Measurements from ENCODE around the gene IDH2. TPM values are rescaled to one million over a fixed set of nuclear protein-coding genes. Genes with fewer than 3 reads are reported as not detected.
A peak's percentile ranks its signal among the peaks of the same experiment; 100 is the strongest.

Gene IDH2
- total RNA-seq, 3 donors from 2014 or later: 29.9 to 73.5 (median 58.7) TPM

GRCh38 chr15:90090226-90090848 is 11.9 kb downstream of the IDH2 start:
- Histone ChIP-seq H3K4me1 (peaks cover 0 to 4% of the 10 kb centered on the region in 2 donors), H3K27ac (no peak overlapping the region), H3K36me3 (no peaks in the 10 kb centered on the region), H3K9me3 (no peaks in the 10 kb centered on the region), H3K4me3 (no peak overlapping the region), H3K27me3 (no peaks in the 10 kb centered on the region)
- DNase-seq (ENCODE audit: low spot score in 2 of 2): no peak
- TF ChIP-seq CTCF (IDR thresholded peaks at IDR 0.05) (no peak), POLR2AphosphoS5 (IDR thresholded peaks at IDR 0.05) (no peak)
- intact Hi-C loops (cut with DNase I; ENCODE audit: low total_unique reads): no loop called here

- H3K27me3 ChIP-seq: no peaks in the 10 kb centered on the region
- H3K27ac ChIP-seq: no peak overlapping the region
- peaks cover 5% of the 10 kb centered on the region for H3K36me3 ChIP-seq
- no peak overlapping the region for H3K4me3 ChIP-seq
- no peaks in the 10 kb centered on the region for H3K9me3 ChIP-seq
- intact Hi-C loops (cut with DNase I; ENCODE audit: low total_unique reads): no loop called here
- TF ChIP-seq CTCF (IDR thresholded peaks at IDR 0.05): no peak
- no peak for TF ChIP-seq POLR2A (IDR thresholded peaks at IDR 0.05)
- TF ChIP-seq POLR2AphosphoS5 (IDR thresholded peaks at IDR 0.05): no peak
- H3K4me1 ChIP-seq: no peaks in the 10 kb centered on the region
- no peak for DNase-seq (ENCODE audit: low spot score in 2 of 2)
Measured at GRCh38 chr15:90087454-90088154, 14.7 kb downstream of the IDH2 start.

- DNase-seq (ENCODE audit: low spot score in 2 of 2): no peak
- intact Hi-C loops (cut with DNase I; ENCODE audit: low total_unique reads): no loop called here
- peaks cover 5% of the 10 kb centered on the region for H3K36me3 ChIP-seq
Measured at GRCh38 chr15:90086868-90087268, 15.4 kb downstream of the IDH2 start.

GRCh38 chr15:90085565-90085964 is 16.7 kb downstream of the IDH2 start:
- Histone ChIP-seq H3K36me3 (peaks cover 5% of the 10 kb centered on the region), H3K27ac (no peak overlapping the region), H3K27me3 (no peaks in the 10 kb centered on the region), H3K9me3 (no peaks in the 10 kb centered on the region), H3K4me1 (no peaks in the 10 kb centered on the region), H3K4me3 (no peak overlapping the region)
- TF ChIP-seq POLR2AphosphoS5 (IDR thresholded peaks at IDR 0.05) (no peak), POLR2A (IDR thresholded peaks at IDR 0.05) (no peak), CTCF (IDR thresholded peaks at IDR 0.05) (no peak)
- DNase-seq (ENCODE audit: low spot score in 2 of 2): no peak
- intact Hi-C loops (cut with DNase I; ENCODE audit: low total_unique reads): no loop called here

More at GRCh38 chr15:90086868-90087268, 15.4 kb downstream of the IDH2 start:
- H3K4me1 ChIP-seq: no peaks in the 10 kb centered on the region
- H3K27me3 ChIP-seq: no peaks in the 10 kb centered on the region
- H3K4me3 ChIP-seq: no peak overlapping the region
- H3K9me3 ChIP-seq: no peaks in the 10 kb centered on the region
- H3K27ac ChIP-seq: no peak overlapping the region
- TF ChIP-seq POLR2A (IDR thresholded peaks at IDR 0.05): no peak
- TF ChIP-seq POLR2AphosphoS5 (IDR thresholded peaks at IDR 0.05): no peak
- TF ChIP-seq CTCF (IDR thresholded peaks at IDR 0.05): peak in 2 of 3 donors; percentile 32 to 39

GRCh38 chr15:90084876-90085423 is 17.3 kb downstream of the IDH2 start:
- Histone ChIP-seq H3K4me1 (no peaks in the 10 kb centered on the region), H3K36me3 (peaks cover 5% of the 10 kb centered on the region), H3K9me3 (no peaks in the 10 kb centered on the region), H3K27me3 (no peaks in the 10 kb centered on the region), H3K4me3 (no peak overlapping the region), H3K27ac (no peak overlapping the region)
- intact Hi-C loops (cut with DNase I; ENCODE audit: low total_unique reads): no loop called here
- no peak for TF ChIP-seq CTCF (IDR thresholded peaks at IDR 0.05)
- no peak for TF ChIP-seq POLR2A (IDR thresholded peaks at IDR 0.05)
- TF ChIP-seq POLR2AphosphoS5 (IDR thresholded peaks at IDR 0.05): no peak
- no peak for DNase-seq (ENCODE audit: low spot score in 2 of 2)

Data from breast epithelium (tissue), 4 donors.